Measurements from ENCODE around the gene CYSRT1.

- peak in 1 of 3 donors; percentile 11 for TF ChIP-seq POLR2AphosphoS5 (IDR thresholded peaks at IDR 0.05)
- TF ChIP-seq CTCF (IDR thresholded peaks at IDR 0.05 in 8 of 11, conservative IDR thresholded peaks at IDR 0.05 in 3 of 11) = peak in 6 of 11 experiments; percentile 10 to 47 (median 32)
- no peak for TF ChIP-seq POLR2A (IDR thresholded peaks at IDR 0.05)
These were observed 48.4 kb upstream of the CYSRT1 start for GRCh38 chr9:137176302-137177182.

All from spleen (tissue), 7 donors.